Measurements from ENCODE around the gene NOX4.
"Not testable (repeated sequence)": the region's sequence is repeated elsewhere in the genome, so short reads cannot be mapped to it uniquely, and the experiment has no call there.

Gene NOX4

GRCh38 chr11:89309321-89309985 is 181.7 kb downstream of the NOX4 start:
- DNase-seq (ENCODE audit: low spot score); FAIRE-seq: not testable (repeated sequence)

GRCh38 chr11:89308272-89308671 is 182.9 kb downstream of the NOX4 start:
- FAIRE-seq; DNase-seq (ENCODE audit: low spot score): not testable (repeated sequence)

GRCh38 chr11:89303029-89303428 is 188.1 kb downstream of the NOX4 start:
- DNase-seq (ENCODE audit: low spot score); FAIRE-seq: not testable (repeated sequence)

GRCh38 chr11:89295023-89295422 is 196.2 kb downstream of the NOX4 start:
- FAIRE-seq; DNase-seq (ENCODE audit: low spot score): not testable (repeated sequence)

- FAIRE-seq (no peak), DNase-seq (ENCODE audit: low spot score) (no peak)
Observed at GRCh38 chr11:89293965-89294679, 197.1 kb downstream of the NOX4 start.

- FAIRE-seq: not testable (repeated sequence)
Observed at GRCh38 chr11:89288004-89288403, 203.2 kb downstream of the NOX4 start.

GRCh38 chr11:89286601-89287000 is 204.6 kb downstream of the NOX4 start:
- DNase-seq (ENCODE audit: low spot score); FAIRE-seq: not testable (repeated sequence)

More at GRCh38 chr11:89288004-89288403, 203.2 kb downstream of the NOX4 start:
- DNase-seq (ENCODE audit: low spot score): not testable (repeated sequence)

GRCh38 chr11:89281032-89281677 is 210.0 kb downstream of the NOX4 start:
- FAIRE-seq; DNase-seq (ENCODE audit: low spot score): not testable (repeated sequence)

GRCh38 chr11:89279176-89279575 is 212.0 kb downstream of the NOX4 start:
- FAIRE-seq (no peak), DNase-seq (ENCODE audit: low spot score) (no peak)

GRCh38 chr11:89275966-89276365 is 215.2 kb downstream of the NOX4 start:
- FAIRE-seq (no peak), DNase-seq (ENCODE audit: low spot score) (no peak)

Data from RCC 7860 (cell line).